CD8-positive, alpha-beta memory T cell (primary cell): ENCODE data around the gene TECPR1. TPM values are rescaled to one million over a fixed set of nuclear protein-coding genes. Genes with fewer than 3 reads are reported as not detected.

Source experiments
- CTCF ChIA-PET: fragments of 350-600 bp; sonication (Branson Sonifier 250); formaldehyde crosslinking; loops from one replicate; lab custom pipeline; 2021; ENCODE audit warnings: antibody characterized with exemption; lab: Charles Lee
- POLR2A ChIA-PET: fragments of 350-600 bp; sonication (Branson Sonifier 250); formaldehyde crosslinking; loops from one replicate; lab custom pipeline; 2021; ENCODE audit warnings: antibody characterized with exemption; lab: Charles Lee
- DNase-seq, 5 donors: peaks; one replicate each; pipeline versions ENCODE4 v3.0.0 to v3.0.0-alpha.2; 2020 to 2022; ENCODE audit warnings: mixed read lengths in 1 of 5
- H3K27ac ChIP-seq: one replicate; pipeline ENCODE4 v1.7.0; 2013; ENCODE audit warnings: low read depth, mild to moderate bottlenecking, low read length, moderate library complexity
- H3K27me3 ChIP-seq: 2 replicates; pipeline ENCODE4 v1.7.0; 2013; ENCODE audit warnings: low read length, mild to moderate bottlenecking; ENCODE audit not compliant: insufficient read depth, poor library complexity, severe bottlenecking
- H3K36me3 ChIP-seq: 2 replicates; pipeline ENCODE4 v1.7.0; 2013; ENCODE audit warnings: mild to moderate bottlenecking, low read length, moderate library complexity; ENCODE audit not compliant: insufficient read depth
- H3K4me1 ChIP-seq: 2 replicates; pipeline ENCODE4 v1.7.0; 2013; ENCODE audit warnings: mild to moderate bottlenecking, low read length, moderate library complexity; ENCODE audit not compliant: insufficient read depth
- H3K4me3 ChIP-seq: 2 replicates; pipeline ENCODE4 v1.7.0; 2013; ENCODE audit warnings: mild to moderate bottlenecking, low read length
- H3K9me3 ChIP-seq: 2 replicates; pipeline ENCODE4 v1.7.0; 2013; ENCODE audit warnings: mild to moderate bottlenecking, low read length
- H3K27ac Mint-ChIP-seq, 8 donors: one replicate each; pipeline ENCODE4 v1.8.0; 2020 to 2021; ENCODE audit warnings: mixed read lengths in 8 of 8, mild to moderate bottlenecking in 6 of 8, inconsistent platforms in 3 of 8, moderate library complexity in 3 of 8
- H3K27me3 Mint-ChIP-seq, 2 donors: one replicate each; pipeline ENCODE4 v1.8.0; 2020 to 2021; ENCODE audit warnings: mixed read lengths in 2 of 2, mild to moderate bottlenecking in 1 of 2, moderate library complexity in 1 of 2
- H3K36me3 Mint-ChIP-seq, 3 donors: one replicate each; pipeline ENCODE4 v1.8.0; 2020 to 2021; ENCODE audit warnings: mixed read lengths in 3 of 3, inconsistent platforms in 1 of 3, mild to moderate bottlenecking in 1 of 3
- H3K4me1 Mint-ChIP-seq, 3 donors: one replicate each; pipeline ENCODE4 v1.8.0; 2020 to 2021; ENCODE audit warnings: mixed read lengths in 3 of 3, inconsistent platforms in 1 of 3, mild to moderate bottlenecking in 1 of 3
- H3K4me3 Mint-ChIP-seq, 7 donors: one replicate each; pipeline ENCODE4 v1.8.0; 2020 to 2021; ENCODE audit warnings: mixed read lengths in 7 of 7, mild to moderate bottlenecking in 6 of 7, moderate library complexity in 4 of 7, inconsistent platforms in 2 of 7
- H3K9me3 Mint-ChIP-seq, 5 donors: one replicate each; pipeline ENCODE4 v1.8.0; 2020 to 2022; ENCODE audit warnings: mixed read lengths in 5 of 5, mild to moderate bottlenecking in 3 of 5, moderate library complexity in 2 of 5, inconsistent platforms in 1 of 5
- polyA plus RNA-seq: library from polyadenylated mRNA; unstranded; fragments of 300-500 nt; fragmentation: Illumina TruSeq; gene quantifications from one replicate; pipeline ENCODE4 v1.2.3, GENCODE V29; 2021
- total RNA-seq, 2 experiments: library from RNA; stranded (reverse); gene quantifications; one replicate each; pipeline ENCODE4 v1.2.3, GENCODE V29; 2021

TECPR1 gene
- total and polyA plus RNA-seq, 3 experiments from 2014 or later = 22.7 to 34.2 (median 33.7) TPM

DNA sequence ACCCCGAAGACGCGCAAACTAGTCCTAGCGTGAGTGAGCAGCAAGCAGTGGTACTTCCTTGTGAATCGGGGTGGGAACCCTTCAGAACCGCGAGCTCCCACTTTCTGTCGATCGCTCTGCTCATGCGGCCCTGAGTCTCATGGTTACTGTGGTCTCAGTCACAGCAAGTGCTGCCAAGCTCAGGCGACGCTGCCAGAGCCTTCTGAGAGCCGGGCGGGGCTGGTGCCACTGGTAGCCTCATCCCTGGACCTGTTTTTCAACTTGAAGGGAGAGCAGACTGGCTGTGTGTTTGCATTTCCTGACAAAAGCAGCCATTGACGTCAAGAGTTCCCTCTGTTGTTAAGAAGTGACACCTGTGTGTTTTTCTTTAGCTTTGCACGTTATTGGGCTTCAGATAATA lies 73.7 kb downstream of the TECPR1 start:
- H3K4me3 ChIP-seq = no peak overlapping the region
- Mint-ChIP-seq H3K4me3 (no peak overlapping the region), H3K9me3 (no peaks in the 10 kb centered on the region), H3K36me3 (peaks cover 0 to 57% (median 15%) of the 10 kb centered on the region in 3 donors), H3K4me1 (peaks cover 0 to 3% (median 2%) of the 10 kb centered on the region in 3 donors), H3K27ac (no peak overlapping the region), H3K27me3 (no peaks in the 10 kb centered on the region)
- CTCF ChIA-PET = interaction anchor here (2.1 to 6.1 kb wide), 2 partner anchors 10 to 157 kb away, joined by 6 to 28 read pairs; no protein-coding TSS in a partner anchor
- no peaks in the 10 kb centered on the region for H3K4me1 ChIP-seq
- H3K27me3 ChIP-seq = no peaks in the 10 kb centered on the region
- DNase-seq = no peak
- no peak overlapping the region for H3K27ac ChIP-seq
- H3K9me3 ChIP-seq = no peaks in the 10 kb centered on the region
- POLR2A ChIA-PET = no interaction called here
- peaks cover 8% of the 10 kb centered on the region for H3K36me3 ChIP-seq

DNA sequence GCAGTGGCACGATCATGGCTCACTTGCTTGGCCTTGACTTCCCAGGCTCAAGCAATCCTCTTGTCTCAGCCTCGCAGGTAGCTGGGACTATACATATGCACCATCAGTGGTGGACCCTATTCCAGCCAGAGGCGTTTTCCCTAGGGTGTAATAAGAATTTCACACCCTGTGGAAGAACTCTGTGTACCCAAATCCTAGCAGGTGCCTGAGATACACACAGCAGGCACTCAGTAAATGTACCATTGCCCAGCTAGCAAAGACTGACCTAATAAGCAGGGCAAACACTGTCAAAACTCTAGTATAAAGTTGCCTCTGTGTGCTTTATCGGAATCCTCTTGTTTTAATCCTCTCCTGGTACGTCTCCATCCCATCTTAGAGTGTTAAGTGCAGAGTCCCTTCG lies 74.5 kb downstream of the TECPR1 start:
- peaks cover 0 to 56% (median 15%) of the 10 kb centered on the region in 3 donors for H3K36me3 Mint-ChIP-seq
- no peak for DNase-seq
- ChIA-PET POLR2A (no interaction called here), CTCF (interaction anchor here (6.1 kb wide), 1 partner anchor 9 kb away, joined by 28 read pairs; no protein-coding TSS in a partner anchor)
- Histone ChIP-seq H3K4me1 (no peaks in the 10 kb centered on the region), H3K27me3 (no peaks in the 10 kb centered on the region), H3K36me3 (peaks cover 8% of the 10 kb centered on the region), H3K9me3 (no peaks in the 10 kb centered on the region), H3K4me3 (no peak overlapping the region), H3K27ac (no peak overlapping the region)
- no peak overlapping the region for H3K27ac Mint-ChIP-seq
- peaks cover 0 to 3% (median 2%) of the 10 kb centered on the region in 3 donors for H3K4me1 Mint-ChIP-seq
- H3K9me3 Mint-ChIP-seq = no peaks in the 10 kb centered on the region
- no peaks in the 10 kb centered on the region for H3K27me3 Mint-ChIP-seq
- no peak overlapping the region for H3K4me3 Mint-ChIP-seq

DNA sequence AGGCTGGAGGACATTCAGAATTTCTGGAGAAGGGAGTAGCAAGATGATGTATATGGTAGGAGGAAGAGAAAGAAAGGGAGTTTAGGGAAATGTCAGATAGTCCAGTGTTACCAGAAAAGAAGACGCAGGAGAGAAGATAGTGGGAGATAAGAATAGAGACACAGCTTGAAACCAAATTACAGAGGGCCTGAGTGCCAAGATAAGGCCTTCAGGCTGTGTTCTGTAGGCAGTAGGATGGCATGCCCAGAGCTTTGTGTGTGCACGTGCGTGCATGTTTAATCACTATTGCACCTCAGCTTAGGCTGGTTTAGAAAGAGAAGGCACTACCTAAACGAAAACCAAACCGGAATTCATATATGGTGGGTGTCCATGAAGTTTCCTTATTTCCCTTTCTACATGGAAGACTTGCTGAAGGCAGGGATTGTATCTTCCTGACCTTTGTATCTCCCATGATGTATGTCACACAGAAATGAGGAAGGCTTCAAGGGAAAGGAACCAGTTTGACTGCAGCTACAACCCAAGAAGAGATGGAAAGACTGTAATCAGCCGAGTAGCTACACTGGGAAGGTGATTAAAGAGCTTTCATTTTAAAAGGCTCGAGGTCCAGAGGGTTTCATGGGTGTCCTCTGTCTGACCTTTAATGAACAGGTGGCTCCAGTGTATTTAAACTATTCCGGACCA lies 76.6 kb downstream of the TECPR1 start:
- H3K4me1 ChIP-seq = no peaks in the 10 kb centered on the region
- DNase-seq = no peak
- H3K4me3 ChIP-seq = no peak overlapping the region
- H3K9me3 Mint-ChIP-seq = no peaks in the 10 kb centered on the region
- H3K27me3 Mint-ChIP-seq = no peaks in the 10 kb centered on the region
- H3K27ac Mint-ChIP-seq = peak overlapping the region in 3 of 8 donors; percentile 0 to 14 (median 4)
- H3K27me3 ChIP-seq = no peaks in the 10 kb centered on the region
- H3K4me3 Mint-ChIP-seq = no peak overlapping the region
- peaks cover 0 to 71% (median 18%) of the 10 kb centered on the region in 3 donors for H3K36me3 Mint-ChIP-seq
- peaks cover 11% of the 10 kb centered on the region for H3K36me3 ChIP-seq
- ChIA-PET POLR2A (no interaction called here), CTCF (interaction anchor here (1.1 to 1.9 kb wide), 4 partner anchors 9 to 154 kb away, joined by 3 to 8 read pairs (median 4); partner anchors contain the start of gene LMTK2)
- no peak overlapping the region for H3K27ac ChIP-seq
- peaks cover 0 to 3% (median 0%) of the 10 kb centered on the region in 3 donors for H3K4me1 Mint-ChIP-seq
- no peaks in the 10 kb centered on the region for H3K9me3 ChIP-seq

DNA sequence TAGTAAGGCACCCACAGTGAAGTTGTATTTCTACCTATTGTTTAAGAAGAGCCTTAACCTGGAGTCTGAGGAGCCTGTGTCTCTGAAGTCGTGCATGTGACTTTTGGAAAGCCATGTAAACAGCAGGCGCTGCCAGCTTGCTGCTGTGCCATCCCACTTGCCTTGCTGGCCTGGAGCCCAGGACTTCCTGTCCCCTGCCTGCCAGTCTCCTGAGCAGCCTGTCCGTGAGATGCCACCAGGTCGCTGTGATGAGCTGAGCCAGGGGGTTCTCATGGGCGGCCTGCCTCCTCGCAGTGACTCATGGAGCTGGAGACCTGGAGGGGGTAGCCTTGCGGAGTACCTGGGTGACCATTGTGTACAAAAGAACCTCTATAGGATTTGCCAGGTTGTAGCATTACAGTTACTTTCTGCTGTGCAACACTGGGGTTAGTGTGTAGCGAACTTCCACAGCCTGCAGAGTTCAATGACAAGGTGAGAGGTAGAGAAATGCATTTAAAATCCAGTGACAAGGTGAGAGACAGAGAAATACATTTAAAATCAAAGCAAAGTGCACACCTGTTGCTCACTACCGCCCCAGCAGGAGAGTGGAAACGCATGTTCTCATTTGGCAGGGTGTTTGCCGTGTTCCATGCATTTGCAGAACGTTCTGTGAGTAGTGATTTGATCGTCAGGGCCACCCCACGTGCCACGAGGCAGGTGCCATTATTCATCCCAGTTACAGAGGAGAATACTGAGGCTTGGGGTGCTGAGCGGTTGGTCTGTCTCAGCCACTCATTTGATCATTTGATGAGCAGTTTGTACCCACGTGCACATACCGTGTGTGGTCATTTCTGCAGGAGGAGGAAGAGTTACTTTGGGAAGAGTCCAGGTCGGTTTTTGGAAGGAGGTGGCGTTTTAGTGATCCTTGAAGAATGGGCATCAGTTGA lies 77.4 kb downstream of the TECPR1 start:
- CTCF ChIA-PET = interaction anchor here (1.9 kb wide), 1 partner anchor 153 kb away, joined by 8 read pairs; no protein-coding TSS in a partner anchor
- peaks cover 11% of the 10 kb centered on the region for H3K36me3 ChIP-seq
- H3K4me1 Mint-ChIP-seq = peaks cover 0 to 3% (median 0%) of the 10 kb centered on the region in 3 donors

DNA sequence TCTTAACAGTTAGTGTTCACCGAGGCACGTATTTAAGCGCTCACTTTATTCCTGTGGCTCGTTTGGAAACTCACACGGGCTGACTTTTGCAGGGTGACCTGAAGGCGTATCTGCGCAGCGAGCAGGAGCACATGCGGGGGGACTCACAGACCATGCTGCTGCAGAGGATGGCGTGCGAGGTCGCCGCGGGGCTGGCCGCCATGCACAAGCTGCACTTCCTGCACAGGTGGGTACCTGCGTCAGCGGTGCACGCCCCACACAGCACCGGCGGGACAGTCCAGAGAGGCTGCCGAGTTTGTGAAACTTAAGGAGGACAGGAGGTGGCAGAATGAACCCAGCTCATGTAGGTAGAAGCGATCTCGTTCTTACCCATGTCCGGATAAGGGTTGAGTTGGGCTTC lies 80.6 kb downstream of the TECPR1 start:
- no peak for DNase-seq
- no peaks in the 10 kb centered on the region for H3K9me3 ChIP-seq
- Mint-ChIP-seq H3K9me3 (no peaks in the 10 kb centered on the region), H3K4me3 (no peak overlapping the region), H3K4me1 (peaks cover 0 to 10% (median 5%) of the 10 kb centered on the region in 3 donors), H3K27me3 (no peaks in the 10 kb centered on the region), H3K27ac (peak overlapping the region in 1 of 8 donors; percentile 29), H3K36me3 (peaks cover 0 to 52% (median 13%) of the 10 kb centered on the region in 3 donors)
- no peak overlapping the region for H3K27ac ChIP-seq
- ChIA-PET CTCF (interaction anchor here (1.1 to 7.8 kb wide), 3 partner anchors 65 to 150 kb away, joined by 3 to 175 read pairs (median 11); partner anchors contain the start of gene LMTK2), POLR2A (no interaction called here)
- H3K4me3 ChIP-seq = no peak overlapping the region
- H3K27me3 ChIP-seq = no peaks in the 10 kb centered on the region
- no peaks in the 10 kb centered on the region for H3K4me1 ChIP-seq
- H3K36me3 ChIP-seq = peaks cover 11% of the 10 kb centered on the region

More for the DNA sequence above, 77.4 kb downstream of the TECPR1 start:
- Mint-ChIP-seq H3K27me3 (no peaks in the 10 kb centered on the region), H3K36me3 (peaks cover 0 to 71% (median 18%) of the 10 kb centered on the region in 3 donors), H3K9me3 (no peaks in the 10 kb centered on the region), H3K4me3 (no peak overlapping the region), H3K27ac (peak overlapping the region in 2 of 8 donors; percentile 0 to 14)
- H3K27me3 ChIP-seq = no peaks in the 10 kb centered on the region
- POLR2A ChIA-PET = no interaction called here
- H3K27ac ChIP-seq = no peak overlapping the region
- no peak for DNase-seq
- no peaks in the 10 kb centered on the region for H3K9me3 ChIP-seq
- H3K4me3 ChIP-seq = no peak overlapping the region
- H3K4me1 ChIP-seq = no peaks in the 10 kb centered on the region

DNA sequence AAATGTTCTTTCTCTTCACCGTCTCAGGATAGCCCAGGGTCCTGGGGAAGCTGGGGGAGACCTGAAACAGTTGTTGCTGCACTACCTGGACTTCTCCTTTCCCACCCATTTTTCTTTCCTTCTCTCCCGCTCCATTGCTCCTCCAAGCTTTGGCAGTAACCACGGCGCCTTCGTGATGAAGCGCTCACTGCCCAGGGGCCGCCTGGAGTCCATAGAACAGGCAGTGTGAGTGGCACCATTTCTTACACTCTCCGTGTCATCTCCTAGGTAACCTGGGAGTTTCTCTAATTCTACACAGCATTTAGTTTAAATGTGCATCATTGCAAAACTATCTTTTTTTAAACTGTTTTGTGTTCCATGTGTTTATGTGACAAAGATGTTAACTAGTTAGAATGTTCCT lies 81.1 kb downstream of the TECPR1 start:
- H3K4me1 ChIP-seq = no peaks in the 10 kb centered on the region
- Mint-ChIP-seq H3K27ac (peak overlapping the region in 1 of 8 donors; percentile 34), H3K9me3 (no peaks in the 10 kb centered on the region), H3K4me1 (peaks cover 0 to 10% (median 5%) of the 10 kb centered on the region in 3 donors), H3K27me3 (no peaks in the 10 kb centered on the region), H3K4me3 (no peak overlapping the region), H3K36me3 (peaks cover 0 to 49% (median 12%) of the 10 kb centered on the region in 3 donors)
- H3K27me3 ChIP-seq = no peaks in the 10 kb centered on the region
- DNase-seq = no peak
- H3K9me3 ChIP-seq = no peaks in the 10 kb centered on the region
- POLR2A ChIA-PET = no interaction called here
- H3K36me3 ChIP-seq = peaks cover 11% of the 10 kb centered on the region
- no peak overlapping the region for H3K27ac ChIP-seq
- CTCF ChIA-PET = interaction anchor here (1.1 to 7.8 kb wide), 2 partner anchors 65 to 150 kb away, joined by 3 to 175 read pairs; partner anchors contain the start of gene LMTK2
- H3K4me3 ChIP-seq = no peak overlapping the region

DNA sequence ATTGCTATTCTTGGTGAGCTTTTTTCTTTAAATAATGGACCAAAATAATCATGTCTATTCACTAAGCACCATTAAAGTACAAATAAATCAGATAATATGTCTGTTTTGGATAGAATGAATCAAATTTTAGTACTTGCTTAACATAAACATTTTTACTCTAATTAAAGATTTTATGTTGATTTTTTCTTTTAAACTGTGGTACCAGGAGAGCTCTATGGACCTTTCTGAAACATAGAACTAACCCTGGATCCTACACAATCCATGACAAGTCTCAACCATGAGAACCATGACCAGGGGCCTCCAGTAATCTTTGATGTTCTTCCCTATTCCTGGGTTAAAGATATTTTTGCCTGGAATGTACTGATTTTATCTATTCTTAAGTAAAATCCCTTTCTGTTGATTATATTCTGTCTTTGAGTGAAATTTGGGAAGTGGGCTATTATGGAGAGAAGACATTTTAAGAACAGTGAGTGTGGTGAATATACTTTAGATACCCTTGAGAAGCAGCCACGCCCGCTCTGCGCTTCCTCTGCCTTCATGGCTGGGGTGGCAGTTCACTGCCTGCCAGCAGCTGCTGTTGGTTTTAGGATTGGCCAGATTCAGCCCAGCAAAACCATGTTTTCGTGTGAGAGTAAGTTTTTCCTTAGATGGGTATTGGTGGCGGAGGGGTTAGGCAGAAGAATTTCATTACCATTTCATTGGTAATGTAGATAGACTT lies 83.0 kb downstream of the TECPR1 start:
- H3K27me3 Mint-ChIP-seq = no peaks in the 10 kb centered on the region
- no peak overlapping the region for H3K4me3 Mint-ChIP-seq
- no peaks in the 10 kb centered on the region for H3K4me1 ChIP-seq
- H3K9me3 Mint-ChIP-seq = no peaks in the 10 kb centered on the region
- no peaks in the 10 kb centered on the region for H3K9me3 ChIP-seq
- H3K27ac ChIP-seq = no peak overlapping the region
- DNase-seq = no peak
- no peak overlapping the region for H3K4me3 ChIP-seq
- H3K36me3 Mint-ChIP-seq = peaks cover 0 to 33% (median 6%) of the 10 kb centered on the region in 3 donors
- CTCF ChIA-PET = interaction anchor here (0.9 to 7.8 kb wide), 20 partner anchors 10 to 148 kb away, joined by 3 to 175 read pairs (median 4); partner anchors contain the start of gene LMTK2
- peaks cover 3% of the 10 kb centered on the region for H3K36me3 ChIP-seq
- peaks cover 0 to 10% (median 8%) of the 10 kb centered on the region in 3 donors for H3K4me1 Mint-ChIP-seq
- POLR2A ChIA-PET = interaction anchor here (0.8 to 1.2 kb wide), 3 partner anchors 34 to 297 kb away, joined by 3 read pairs; partner anchors contain the start of gene ASNS
- no peaks in the 10 kb centered on the region for H3K27me3 ChIP-seq
- H3K27ac Mint-ChIP-seq = peak overlapping the region in 1 of 8 donors; percentile 88
